NOMO-1 treated with DMSO at 0.1 percent for 48 hours (cell line): ENCODE data around the gene CDH26.

Source experiments
- DNase-seq: peaks from one replicate; lab custom pipeline; 2025; ENCODE audit not compliant: unreplicated experiment; lab: John Stamatoyannopoulos, UW

The CDH26 gene

DNA sequence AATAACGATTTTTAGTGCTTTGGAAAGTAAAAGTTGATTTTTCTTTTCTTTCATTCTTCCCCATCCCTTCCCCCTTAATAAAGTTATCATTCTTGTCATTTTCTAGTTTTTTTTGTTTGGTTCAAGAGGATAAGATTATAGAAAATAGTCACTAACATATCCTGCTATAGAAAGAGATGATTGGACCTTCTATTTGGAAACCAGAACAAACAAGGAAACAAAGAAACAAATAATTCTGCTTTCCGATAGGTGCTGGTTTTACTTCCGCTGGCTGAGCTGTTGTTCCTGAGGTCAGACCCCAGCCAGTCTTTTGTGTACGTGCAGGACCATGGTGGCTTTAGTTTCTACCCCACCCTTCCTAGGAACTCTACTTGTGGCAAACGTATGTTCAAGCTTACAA is at the start of gene CDH26:
TSS of gene CDH26 (plus strand) at position 301 of the 400 bp plus-strand sequence. CDS start 304 bp downstream, outside the sequence.
- no peak for DNase-seq

DNA sequence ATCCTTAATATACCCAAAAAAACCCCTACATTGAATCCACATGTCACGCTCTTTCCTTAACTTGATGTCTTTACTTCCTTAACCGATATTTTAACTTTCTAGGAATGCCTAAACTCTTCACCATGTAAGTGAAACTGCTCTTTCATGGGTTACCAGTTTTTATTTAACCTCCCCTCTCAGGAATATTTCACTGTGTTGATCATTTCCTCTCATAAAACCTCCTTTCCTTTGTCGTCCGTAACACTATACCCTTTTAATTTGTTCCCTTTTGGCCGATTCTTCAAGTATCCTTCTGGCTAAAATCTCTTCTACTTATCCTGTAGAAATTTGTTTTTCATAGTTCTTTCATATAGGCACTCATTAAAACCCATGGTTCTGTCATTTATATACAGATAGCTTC is 49.4 kb upstream of the CDH26 start:
- no peak for DNase-seq

DNA sequence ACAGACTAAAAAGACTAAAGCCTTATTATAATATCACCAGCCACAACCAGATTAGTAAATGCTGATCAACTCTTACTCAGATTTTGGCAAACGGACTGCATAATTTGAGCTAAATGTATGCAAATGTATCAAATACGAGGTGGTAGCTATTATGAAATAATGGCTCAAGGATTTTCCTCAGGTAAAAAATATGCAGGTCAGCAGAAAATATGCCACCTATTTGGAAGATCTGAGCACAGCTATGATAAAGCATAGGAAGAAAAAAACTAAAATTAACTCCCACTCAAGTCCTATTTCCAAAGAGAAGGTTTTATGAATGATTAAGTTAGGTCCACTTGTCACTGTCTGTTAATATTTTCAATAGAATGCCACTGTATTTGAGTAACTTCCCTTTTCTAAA is 47.2 kb upstream of the CDH26 start:
- DNase-seq = no peak

DNA sequence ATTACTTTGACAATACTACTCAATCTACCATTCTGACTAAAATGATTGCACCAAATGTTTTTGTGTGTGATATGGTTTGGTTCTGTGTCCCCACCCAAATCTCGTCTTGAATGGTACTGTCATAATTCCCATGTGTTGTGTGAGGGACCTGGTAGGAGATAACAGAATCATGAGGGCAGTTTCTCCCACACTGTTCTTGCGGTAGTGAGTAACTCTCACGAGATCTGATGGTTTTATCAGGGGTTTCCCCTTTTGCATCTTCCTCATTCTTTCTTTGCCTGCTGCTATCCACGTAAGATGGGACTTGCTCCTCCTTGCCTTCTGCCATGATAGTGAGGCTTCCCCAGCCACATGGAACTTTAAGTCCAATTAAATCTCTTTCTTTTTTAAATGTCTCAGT is 45.6 kb upstream of the CDH26 start:
- DNase-seq = no peak

DNA sequence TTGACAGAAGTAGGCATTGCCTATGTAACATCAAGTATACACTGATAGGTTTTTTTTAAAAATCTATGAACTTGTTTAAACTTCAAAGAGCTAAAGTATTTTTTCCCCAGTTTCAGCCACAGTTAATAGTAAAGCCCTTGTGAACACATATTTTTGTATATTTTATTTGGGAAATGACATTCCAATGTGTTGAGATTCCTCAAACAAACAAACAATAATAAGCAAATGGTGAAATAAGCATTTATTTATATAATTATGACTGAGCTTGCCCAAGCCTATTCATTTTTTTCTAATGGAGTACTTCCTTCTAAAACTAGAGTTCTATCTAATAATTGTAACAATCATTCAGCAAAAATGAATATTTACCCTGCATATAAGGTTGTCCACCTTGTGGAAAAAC is 37.3 kb upstream of the CDH26 start:
- no peak for DNase-seq

DNA sequence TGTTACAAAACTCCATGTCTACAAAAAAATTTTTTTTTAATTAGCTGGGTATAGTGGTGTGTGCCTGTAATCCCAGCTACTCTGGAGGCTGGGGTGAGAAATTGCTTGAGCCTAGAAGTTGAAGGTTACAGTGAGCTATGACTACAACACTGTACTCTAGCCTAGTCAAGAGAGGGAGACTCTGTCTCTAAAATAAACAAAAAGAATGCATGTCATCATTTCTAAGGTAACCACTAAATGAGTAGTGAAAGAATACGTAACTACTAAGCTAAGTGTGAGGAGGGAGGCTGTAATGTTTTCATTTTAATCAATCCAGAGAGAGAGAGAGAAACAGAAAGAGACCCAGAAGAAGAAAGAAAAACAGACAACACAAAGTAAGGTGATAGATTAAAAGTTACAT is 34.7 kb upstream of the CDH26 start:
- DNase-seq = no peak

DNA sequence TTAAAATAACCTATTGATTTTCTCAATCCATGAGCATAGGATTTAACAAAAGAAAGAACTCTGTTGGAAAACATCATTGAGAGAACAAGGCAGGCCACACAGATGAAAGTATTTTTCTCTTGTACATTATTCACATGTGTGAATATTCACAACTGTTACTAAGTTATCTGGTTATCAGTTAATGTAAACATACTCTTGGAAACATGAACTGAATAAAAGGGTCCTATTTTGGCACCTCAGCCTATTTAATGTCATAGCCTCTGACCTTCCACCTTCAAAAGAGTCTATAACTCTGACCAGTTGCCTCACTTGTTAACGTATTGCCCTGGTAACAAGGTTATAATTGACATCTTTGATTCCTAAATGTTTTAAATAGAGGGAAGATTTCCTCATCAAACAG is 32.9 kb upstream of the CDH26 start:
- DNase-seq = no peak

DNA sequence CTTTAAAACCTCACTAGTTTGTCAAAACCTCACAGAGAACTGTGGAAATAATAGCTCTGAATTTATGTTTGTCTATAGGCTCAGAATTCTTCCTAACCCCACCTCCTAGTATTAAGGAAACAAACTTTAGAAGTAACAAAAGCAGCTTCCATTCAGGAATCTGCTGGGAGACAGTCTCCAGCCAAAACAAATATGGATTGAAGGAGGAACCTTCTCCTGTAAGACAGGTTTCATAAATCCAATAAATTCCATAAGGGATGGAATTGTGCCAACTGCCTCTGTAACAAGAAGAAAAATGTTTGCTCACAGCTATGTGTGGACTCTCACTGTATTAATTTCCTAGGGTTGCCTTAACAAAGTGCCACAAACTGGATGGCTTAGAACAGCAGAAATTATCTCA is 32.3 kb upstream of the CDH26 start:
- no peak for DNase-seq

DNA sequence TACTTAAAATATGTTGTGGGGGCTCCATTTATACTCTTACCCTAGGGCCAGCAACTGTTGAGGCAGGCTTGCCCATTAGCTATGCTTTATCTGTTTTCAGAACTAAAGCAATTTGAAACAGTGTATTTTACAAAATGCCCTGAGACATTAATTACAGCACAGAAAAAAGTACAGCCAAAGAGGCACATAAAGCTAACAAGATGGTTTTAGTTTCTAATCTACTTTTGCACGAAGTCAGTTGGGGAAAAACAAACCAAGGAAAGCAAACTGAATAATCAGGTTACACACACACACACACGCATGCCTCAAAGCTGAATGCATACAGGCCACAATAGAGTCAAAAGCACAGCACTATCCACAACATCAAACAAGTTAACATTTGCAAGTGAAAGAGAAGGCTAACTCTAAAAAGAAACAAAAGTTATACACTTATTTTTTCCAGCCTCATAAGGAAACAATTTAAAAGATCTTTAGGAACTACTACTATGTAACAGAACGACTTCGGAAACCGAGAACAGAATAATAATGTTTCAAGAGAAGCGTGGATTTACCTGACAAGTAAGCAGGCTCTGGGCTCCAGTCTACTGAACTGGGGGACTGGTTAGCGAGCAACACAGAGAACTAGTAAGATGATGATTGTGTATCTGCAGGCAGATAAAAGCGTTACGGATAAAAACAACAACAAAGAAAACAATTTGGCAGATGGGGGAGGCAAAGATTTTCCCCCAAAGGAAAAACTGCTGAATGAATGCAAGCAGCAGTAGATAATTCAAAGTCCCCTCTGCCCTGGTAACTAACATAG is 26.5 kb upstream of the CDH26 start:
- no peak for DNase-seq

DNA sequence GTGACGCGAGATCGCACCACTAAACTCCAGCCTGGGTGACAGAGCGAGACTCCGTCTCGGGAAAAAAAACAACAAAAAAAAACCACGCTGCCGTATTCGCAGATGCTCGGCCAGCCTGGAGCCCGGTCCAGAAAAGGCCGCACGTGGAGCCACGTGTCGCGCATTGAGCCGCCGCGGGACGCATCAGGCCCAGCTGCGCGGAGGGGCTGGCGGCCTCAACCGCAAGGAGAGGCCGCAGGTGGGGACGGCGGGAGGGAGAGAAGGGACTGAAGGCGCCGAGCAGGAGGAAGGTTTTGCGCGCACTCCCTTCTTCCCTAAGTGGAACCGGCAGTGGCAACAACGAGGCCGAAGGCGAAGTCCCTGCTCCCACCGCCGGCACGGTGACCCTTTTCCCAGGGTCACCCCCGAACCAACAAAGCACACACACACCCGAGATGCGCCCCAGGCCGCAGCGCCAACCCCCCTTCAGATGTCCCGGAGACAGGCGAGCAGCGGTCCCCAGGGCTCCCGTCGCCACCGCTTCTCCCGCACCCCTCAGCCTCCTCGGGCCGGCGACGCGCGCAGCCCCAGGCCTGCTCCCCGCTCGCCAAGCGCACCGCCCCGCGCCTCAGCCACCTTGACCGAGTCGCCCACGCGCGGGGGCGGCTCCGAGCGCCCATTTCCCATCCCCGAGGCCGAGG is 25.5 kb upstream of the CDH26 start:
- no peak for DNase-seq

DNA sequence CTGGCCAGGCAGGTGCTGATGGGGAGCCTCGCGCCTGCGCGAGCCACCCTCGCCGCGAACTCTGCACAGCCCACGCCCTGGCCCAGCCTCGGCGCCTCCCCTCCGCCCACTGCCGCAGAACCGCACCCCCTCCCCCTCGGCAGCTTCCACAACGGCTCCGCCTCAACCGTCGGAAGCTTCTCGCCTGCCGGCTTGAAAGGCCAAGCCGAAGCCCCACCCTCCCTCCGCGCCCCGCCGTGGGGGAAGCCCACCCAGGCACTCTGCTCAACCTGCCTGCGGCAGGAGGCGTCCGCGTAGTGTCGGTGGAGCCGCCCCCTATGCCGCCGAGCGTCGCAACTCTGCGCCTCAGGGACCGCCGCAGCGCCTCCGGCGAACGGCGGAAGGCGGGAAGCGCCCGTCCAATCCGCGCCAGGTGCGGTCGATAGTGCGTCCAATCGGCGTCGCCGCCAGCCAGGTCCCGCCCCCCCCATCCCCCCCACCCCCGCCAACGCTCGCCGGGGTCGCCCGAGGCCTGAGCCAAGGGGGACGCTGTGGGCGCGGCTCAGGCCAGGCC is 24.9 kb upstream of the CDH26 start, which contains the start of gene SYCP2:
TSS of gene SYCP2 (minus strand) at position 342 of the 553 bp plus-strand sequence. CDS start 11,224 bp downstream, outside the sequence.
- peak; percentile 9 for DNase-seq

DNA sequence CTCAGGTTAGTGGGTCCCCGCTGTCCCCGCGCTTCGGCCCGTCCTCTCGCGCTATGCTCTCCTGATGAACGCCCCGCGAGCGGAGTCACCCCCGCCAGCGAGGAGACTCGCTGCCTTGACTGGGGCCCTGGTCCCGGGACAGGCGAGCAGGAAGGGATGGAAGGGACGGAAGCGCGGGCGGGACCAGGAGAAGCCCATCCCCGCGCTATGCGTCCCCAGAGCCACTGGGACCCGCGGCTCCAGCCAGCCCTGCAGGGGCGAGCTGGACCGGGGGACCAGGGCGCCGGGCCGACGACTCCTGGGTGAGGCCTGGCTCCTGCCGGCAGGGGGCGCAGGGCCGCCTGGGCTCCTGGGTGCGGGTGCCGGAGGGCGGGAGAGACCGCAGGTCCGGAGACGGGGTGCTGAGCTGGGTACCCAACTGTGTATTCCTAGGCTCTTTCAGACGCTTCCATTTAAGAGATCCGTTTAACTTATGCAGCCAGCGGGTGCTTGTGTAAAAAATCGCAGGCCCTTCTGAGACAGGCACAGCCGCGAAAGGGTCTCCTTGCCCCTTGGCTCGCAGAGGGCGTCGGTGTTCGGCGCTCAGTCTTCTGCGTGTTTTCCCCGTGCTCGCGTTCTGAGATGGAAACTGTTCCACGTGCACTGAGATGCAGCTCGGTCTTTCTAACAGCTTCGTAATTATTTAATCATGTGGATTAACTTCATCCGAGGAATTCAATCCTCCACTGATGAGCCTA is 24.2 kb upstream of the CDH26 start:
- no peak for DNase-seq

DNA sequence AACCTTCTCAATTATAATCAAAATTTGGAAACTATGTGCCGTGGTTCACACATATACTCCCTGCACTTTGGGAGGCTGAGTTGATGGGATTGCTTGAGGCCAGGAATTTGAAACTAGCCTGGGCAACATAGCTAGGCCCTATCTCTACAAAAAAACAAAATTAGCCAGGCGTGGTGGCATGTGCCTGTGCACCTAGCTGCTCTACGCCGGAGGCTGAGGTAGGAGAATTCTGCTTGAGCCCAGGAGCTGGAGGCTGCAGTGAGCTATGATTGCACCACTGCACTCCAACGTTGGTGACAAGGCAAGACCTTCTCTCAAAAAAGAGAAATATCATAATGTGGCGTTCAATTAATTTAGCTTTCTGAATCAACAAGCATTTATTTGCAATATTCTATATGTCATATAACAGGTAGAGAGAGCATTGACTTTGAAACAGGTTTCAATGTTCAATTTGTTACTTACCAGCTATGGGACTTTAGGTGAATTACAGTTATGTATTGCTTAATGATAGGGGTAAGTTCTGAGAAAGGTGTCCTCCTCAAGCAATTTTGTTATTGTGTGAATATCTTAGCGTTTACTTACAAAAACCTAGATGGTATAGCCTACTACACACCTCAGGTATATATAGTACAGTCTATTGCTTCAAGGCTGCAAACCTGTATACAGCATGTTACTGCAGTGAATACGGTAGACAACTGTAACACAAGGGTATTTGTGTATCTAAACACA is 22.6 kb upstream of the CDH26 start:
- DNase-seq = no peak

DNA sequence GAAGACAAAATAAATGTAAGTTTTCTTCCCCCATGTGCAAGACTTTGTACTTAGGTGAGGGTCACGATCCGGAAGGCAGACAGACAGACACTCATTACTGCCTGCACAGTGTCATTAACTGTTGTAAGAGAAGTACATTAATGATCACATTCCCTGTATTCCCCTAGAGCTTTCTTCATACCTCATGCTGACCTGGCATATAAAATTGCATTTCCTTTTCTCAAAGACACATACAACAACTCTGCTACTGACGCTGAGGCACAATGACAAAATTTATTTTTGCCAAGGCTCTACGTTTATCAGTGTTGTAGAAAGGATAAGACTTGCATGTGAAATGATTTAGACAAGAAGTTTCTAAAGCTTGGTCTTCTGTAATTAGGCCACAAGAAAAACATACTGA is 21.8 kb upstream of the CDH26 start:
- no peak for DNase-seq

DNA sequence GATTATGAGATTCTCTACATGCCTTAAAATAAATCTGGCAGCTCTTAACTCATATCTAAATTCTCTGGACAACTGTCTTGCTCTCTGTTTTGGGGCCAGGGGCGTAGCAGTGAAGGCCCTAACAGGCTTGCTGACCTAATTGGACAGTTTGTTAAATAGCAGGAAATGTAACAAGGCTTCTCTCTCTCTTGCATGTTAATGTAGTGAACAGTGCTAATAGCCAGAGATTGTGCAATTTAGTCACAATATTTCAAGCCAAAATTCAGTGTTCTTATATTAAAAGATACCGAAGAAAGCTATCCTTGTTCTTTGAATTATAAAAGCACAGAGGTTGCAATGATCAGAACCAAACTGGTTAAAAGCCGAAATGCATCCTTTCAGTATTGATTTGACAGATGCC is 21.1 kb upstream of the CDH26 start:
- peak; percentile 26 for DNase-seq

DNA sequence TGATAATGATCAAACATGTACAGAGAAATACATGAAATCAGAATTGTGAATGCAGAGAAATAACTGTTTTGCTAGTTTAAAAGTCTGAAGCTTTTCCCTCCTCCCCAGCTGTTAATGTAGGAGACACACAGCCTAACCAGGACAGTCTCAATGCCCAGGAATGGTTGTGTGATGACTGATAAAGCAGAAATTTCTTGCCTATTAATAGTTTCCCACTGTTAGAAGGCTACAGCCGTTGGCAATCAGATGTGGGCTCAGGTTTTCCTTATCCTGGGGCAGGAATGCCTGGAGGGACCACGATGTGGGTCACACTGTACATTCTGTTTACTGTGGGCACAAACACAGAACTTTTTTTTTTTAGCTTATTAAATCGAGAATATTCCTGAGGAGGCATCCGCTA is 20.0 kb upstream of the CDH26 start:
- no peak for DNase-seq

DNA sequence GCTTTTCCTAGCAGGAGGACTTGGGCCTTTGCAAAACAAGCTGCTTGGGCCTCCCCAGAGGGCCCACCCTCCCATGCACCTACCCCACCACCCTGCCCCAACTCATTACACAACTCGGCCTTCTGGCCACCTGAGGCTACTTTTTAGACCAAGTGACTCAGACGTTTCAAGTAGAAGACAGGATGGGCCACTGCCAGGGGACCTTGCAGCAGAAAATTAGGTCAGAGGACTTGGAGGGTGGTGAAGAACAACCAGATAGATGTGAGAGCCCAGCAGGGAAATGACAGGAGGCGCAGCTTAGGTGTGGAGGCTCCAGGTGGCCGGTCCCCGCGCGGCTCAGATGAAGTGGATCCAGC is 19.5 kb upstream of the CDH26 start:
- no peak for DNase-seq

DNA sequence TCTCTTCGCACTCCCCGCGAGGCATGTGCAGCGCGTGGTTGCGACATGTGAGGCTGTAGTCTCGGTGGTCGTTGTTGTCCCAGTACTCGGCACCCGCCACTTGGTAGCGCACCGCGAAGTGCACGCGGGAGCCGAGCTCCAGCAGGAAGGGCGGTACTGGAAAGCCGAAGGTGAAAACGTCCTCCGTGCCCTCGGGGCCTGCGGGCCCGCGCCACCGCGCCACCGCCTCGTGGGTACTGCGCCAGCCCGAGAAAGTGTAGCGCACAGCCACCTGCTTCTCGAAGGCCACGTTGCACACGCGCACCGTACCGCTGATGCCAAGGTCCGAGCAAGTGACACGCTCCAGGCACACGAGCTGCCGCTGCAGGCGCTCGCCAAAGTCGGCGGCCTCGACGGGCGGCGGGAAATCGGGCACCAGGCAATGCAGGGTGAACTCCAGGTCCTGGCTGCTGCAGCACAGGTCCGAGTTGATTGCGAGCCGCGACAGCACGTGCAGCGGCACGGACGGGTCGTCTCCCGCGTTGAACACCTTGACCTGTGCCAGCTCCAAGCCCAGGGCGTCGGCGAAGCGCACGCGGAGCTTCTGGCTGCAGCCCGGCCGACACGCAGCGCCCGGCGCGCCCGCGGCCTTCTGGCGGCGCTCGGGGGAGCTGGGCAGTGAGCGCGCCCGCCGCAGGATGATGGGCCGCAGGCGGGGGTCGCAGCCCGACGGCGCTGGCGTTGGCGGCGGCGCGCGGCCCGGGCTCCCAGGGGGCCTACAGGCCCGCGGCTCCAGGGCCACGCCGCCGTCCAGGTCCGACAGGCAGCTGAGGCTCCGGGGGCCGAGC is 19.0 kb upstream of the CDH26 start:
- no peak for DNase-seq

DNA sequence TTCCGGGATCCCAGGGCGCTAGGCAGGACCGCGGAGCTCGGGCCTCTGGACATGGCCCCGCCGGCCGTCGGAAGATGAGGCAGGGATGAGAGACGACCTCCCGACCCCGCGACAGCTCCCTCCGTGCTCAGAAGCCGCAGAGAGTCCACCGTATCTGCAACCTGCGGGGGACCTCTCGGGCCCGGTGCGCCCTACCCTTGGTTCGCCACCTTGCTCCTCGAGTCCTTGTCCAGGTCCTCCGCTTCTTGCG is 18.4 kb upstream of the CDH26 start:
- peak; percentile 35 for DNase-seq
